Measurements from ENCODE around the gene PPP4R1. TPM values are rescaled to one million over a fixed set of nuclear protein-coding genes. Genes with fewer than 3 reads are reported as not detected.

PPP4R1 gene
- total RNA-seq, 1 experiment from 2014 or later: 86.4 TPM

- DNase-seq (ENCODE audit: low read depth): no peak
These were observed 26.4 kb downstream of the PPP4R1 start for GRCh38 chr18:9587924-9588323.

GRCh38 chr18:9586814-9587213, 27.5 kb downstream of the PPP4R1 start:
- no peak for DNase-seq (ENCODE audit: low read depth)

GRCh38 chr18:9581667-9582066, 32.7 kb downstream of the PPP4R1 start:
- no peak for DNase-seq (ENCODE audit: low read depth)

- DNase-seq (ENCODE audit: low read depth): peak; percentile 65
These were observed 36.1 kb downstream of the PPP4R1 start for GRCh38 chr18:9578306-9578705.

- no peak for DNase-seq (ENCODE audit: low read depth)
These were observed 37.0 kb downstream of the PPP4R1 start for GRCh38 chr18:9577361-9577760.

GRCh38 chr18:9575558-9575957, 38.8 kb downstream of the PPP4R1 start:
- DNase-seq (ENCODE audit: low read depth): peak; percentile 87

GRCh38 chr18:9574473-9575115, 39.8 kb downstream of the PPP4R1 start:
- DNase-seq (ENCODE audit: low read depth): no peak

- no peak for DNase-seq (ENCODE audit: low read depth)
These were observed 42.8 kb downstream of the PPP4R1 start for GRCh38 chr18:9571546-9571945.

GRCh38 chr18:9570255-9570654, 44.1 kb downstream of the PPP4R1 start:
- DNase-seq (ENCODE audit: low read depth): no peak

GRCh38 chr18:9569178-9569577, 45.2 kb downstream of the PPP4R1 start:
- DNase-seq (ENCODE audit: low read depth): no peak

GRCh38 chr18:9568186-9568585, 46.2 kb downstream of the PPP4R1 start:
- DNase-seq (ENCODE audit: low read depth): no peak

- no peak for DNase-seq (ENCODE audit: low read depth)
These were observed 49.0 kb downstream of the PPP4R1 start for GRCh38 chr18:9565407-9565806.

- no peak for DNase-seq (ENCODE audit: low read depth)
These were observed 51.0 kb downstream of the PPP4R1 start for GRCh38 chr18:9563331-9563730.

GRCh38 chr18:9562584-9562983, 51.8 kb downstream of the PPP4R1 start:
- no peak for DNase-seq (ENCODE audit: low read depth)

GRCh38 chr18:9561759-9562158, 52.6 kb downstream of the PPP4R1 start:
- DNase-seq (ENCODE audit: low read depth): no peak

GRCh38 chr18:9559253-9559652, 55.1 kb downstream of the PPP4R1 start:
- no peak for DNase-seq (ENCODE audit: low read depth)

GRCh38 chr18:9558387-9559064, 55.8 kb downstream of the PPP4R1 start:
- no peak for DNase-seq (ENCODE audit: low read depth)

- DNase-seq (ENCODE audit: low read depth): no peak
These were observed 57.0 kb downstream of the PPP4R1 start for GRCh38 chr18:9557250-9557943.

- DNase-seq (ENCODE audit: low read depth): no peak
These were observed 61.7 kb downstream of the PPP4R1 start for GRCh38 chr18:9552616-9553015.

- DNase-seq (ENCODE audit: low read depth): no peak
These were observed 62.2 kb downstream of the PPP4R1 start for GRCh38 chr18:9552191-9552590.

- no peak for DNase-seq (ENCODE audit: low read depth)
These were observed 63.9 kb downstream of the PPP4R1 start for GRCh38 chr18:9550429-9550828.

- DNase-seq (ENCODE audit: low read depth): no peak
These were observed 65.0 kb downstream of the PPP4R1 start for GRCh38 chr18:9549405-9549804.

- no peak for DNase-seq (ENCODE audit: low read depth)
These were observed 66.6 kb downstream of the PPP4R1 start for GRCh38 chr18:9547782-9548181.
